Stimulated activated naive B cell treated with anti-CD40 and anti-IgM and Interleukin-4, amounts not matched to agents 10 μg/mL and 1 μg/mL and 100 μg/mL, for 72 hours (primary cell): ENCODE data around the gene PML.
A peak's percentile ranks its signal among the peaks of the same experiment; 100 is the strongest.
"Not testable (repeated sequence)": the region's sequence is repeated elsewhere in the genome, so short reads cannot be mapped to it uniquely, and the experiment has no call there.

ENCODE experiments used
- ATAC-seq, 2 donors: fragments of 150-1000 bp; cut with Tn5 transposase; replicated peaks; 2 replicates each; pipeline ENCODE4 v1.10.0; 2021; ENCODE audit warnings: moderate library complexity in 1 of 2
- DNase-seq: peaks from one replicate; pipeline ENCODE4 v3.0.0; 2021
- H3K27ac Mint-ChIP-seq: one replicate; pipeline ENCODE4 v1.8.0; 2022; ENCODE audit warnings: mild to moderate bottlenecking, mixed read lengths
- H3K27me3 Mint-ChIP-seq, 2 donors: one replicate each; pipeline ENCODE4 v1.8.0; 2022; ENCODE audit warnings: mixed read lengths in 2 of 2
- H3K36me3 Mint-ChIP-seq, 2 donors: one replicate each; pipeline ENCODE4 v1.8.0; 2022; ENCODE audit warnings: mixed read lengths in 2 of 2, mild to moderate bottlenecking in 1 of 2
- H3K4me1 Mint-ChIP-seq, 2 donors: one replicate each; pipeline ENCODE4 v1.8.0; 2022; ENCODE audit warnings: mixed read lengths in 2 of 2, mild to moderate bottlenecking in 1 of 2
- H3K4me3 Mint-ChIP-seq, 2 donors: one replicate each; pipeline ENCODE4 v1.8.0; 2022; ENCODE audit warnings: mild to moderate bottlenecking in 2 of 2, mixed read lengths in 2 of 2, moderate library complexity in 1 of 2
- H3K9me3 Mint-ChIP-seq, 2 donors: one replicate each; pipeline ENCODE4 v1.8.0; 2022; ENCODE audit warnings: mixed read lengths in 2 of 2, mild to moderate bottlenecking in 1 of 2

PML gene

GRCh38 chr15:74065684-74066411 lies 71.3 kb downstream of the PML start:
- H3K4me3 Mint-ChIP-seq, result peak overlapping the region in 1 of 2 donors; percentile 30
- peak; percentile 94 to 97 for ATAC-seq
- peaks cover 6 to 10% of the 10 kb centered on the region in 2 donors for H3K27me3 Mint-ChIP-seq
- not testable (repeated sequence) for H3K27ac Mint-ChIP-seq, DNase-seq, H3K9me3 Mint-ChIP-seq, H3K36me3 Mint-ChIP-seq, H3K4me1 Mint-ChIP-seq

- H3K27ac Mint-ChIP-seq, H3K4me1 Mint-ChIP-seq, H3K4me3 Mint-ChIP-seq, ATAC-seq, DNase-seq, H3K9me3 Mint-ChIP-seq, H3K36me3 Mint-ChIP-seq: not testable (repeated sequence)
- H3K27me3 Mint-ChIP-seq, result peaks cover 4 to 12% of the 10 kb centered on the region in 2 donors
These were observed 77.1 kb downstream of the PML start for GRCh38 chr15:74071645-74072044.

- ATAC-seq, DNase-seq, H3K4me3 Mint-ChIP-seq, H3K4me1 Mint-ChIP-seq, H3K9me3 Mint-ChIP-seq, H3K36me3 Mint-ChIP-seq, H3K27ac Mint-ChIP-seq: not testable (repeated sequence)
- H3K27me3 Mint-ChIP-seq, result peaks cover 4 to 12% of the 10 kb centered on the region in 2 donors
These were observed 77.6 kb downstream of the PML start for GRCh38 chr15:74072132-74072531.

- ATAC-seq, H3K4me1 Mint-ChIP-seq, H3K27ac Mint-ChIP-seq, H3K9me3 Mint-ChIP-seq, H3K4me3 Mint-ChIP-seq, H3K36me3 Mint-ChIP-seq: not testable (repeated sequence)
- peak; percentile 28 for DNase-seq
- peaks cover 4 to 12% of the 10 kb centered on the region in 2 donors for H3K27me3 Mint-ChIP-seq
These were observed 78.3 kb downstream of the PML start for GRCh38 chr15:74072614-74073337.

- not testable (repeated sequence) for H3K9me3 Mint-ChIP-seq, H3K4me3 Mint-ChIP-seq, DNase-seq, H3K27ac Mint-ChIP-seq, ATAC-seq, H3K36me3 Mint-ChIP-seq, H3K4me1 Mint-ChIP-seq
- peaks cover 4 to 12% of the 10 kb centered on the region in 2 donors for H3K27me3 Mint-ChIP-seq
These were observed 81.3 kb downstream of the PML start for GRCh38 chr15:74075781-74076180.

- not testable (repeated sequence) for DNase-seq, ATAC-seq, H3K4me1 Mint-ChIP-seq, H3K27me3 Mint-ChIP-seq, H3K4me3 Mint-ChIP-seq, H3K36me3 Mint-ChIP-seq, H3K9me3 Mint-ChIP-seq, H3K27ac Mint-ChIP-seq
These were observed 87.9 kb downstream of the PML start, which contains the start of gene GOLGA6A for GRCh38 chr15:74082450-74082849. GOLGA6A (minus strand) TSS chr15:74082550; CDS start chr15:74082509, 41 bp downstream.

GRCh38 chr15:74094567-74094966 lies 100.1 kb downstream of the PML start:
- H3K27me3 Mint-ChIP-seq, H3K4me1 Mint-ChIP-seq, H3K27ac Mint-ChIP-seq, H3K36me3 Mint-ChIP-seq, H3K4me3 Mint-ChIP-seq, H3K9me3 Mint-ChIP-seq, DNase-seq, ATAC-seq: not testable (repeated sequence)

- not testable (repeated sequence) for ATAC-seq, H3K27me3 Mint-ChIP-seq, H3K27ac Mint-ChIP-seq, H3K4me1 Mint-ChIP-seq, H3K4me3 Mint-ChIP-seq, H3K36me3 Mint-ChIP-seq, H3K9me3 Mint-ChIP-seq, DNase-seq
These were observed 101.1 kb downstream of the PML start for GRCh38 chr15:74095610-74096009.

GRCh38 chr15:74096753-74097474 lies 102.4 kb downstream of the PML start:
- not testable (repeated sequence) for H3K4me1 Mint-ChIP-seq, H3K9me3 Mint-ChIP-seq, H3K27me3 Mint-ChIP-seq

More at GRCh38 chr15:74096753-74097474, 102.4 kb downstream of the PML start:
- not testable (repeated sequence) for ATAC-seq, H3K27ac Mint-ChIP-seq, H3K4me3 Mint-ChIP-seq, H3K36me3 Mint-ChIP-seq, DNase-seq
